GM18858 (cell line): ENCODE results near the gene DONSON.

Experiments
- ATAC-seq: cut with Tn5 transposase; IDR thresholded peaks from one replicate; pipeline ENCODE4 v1.9.1; 2021; ENCODE audit not compliant: unreplicated experiment

DONSON gene

DNA sequence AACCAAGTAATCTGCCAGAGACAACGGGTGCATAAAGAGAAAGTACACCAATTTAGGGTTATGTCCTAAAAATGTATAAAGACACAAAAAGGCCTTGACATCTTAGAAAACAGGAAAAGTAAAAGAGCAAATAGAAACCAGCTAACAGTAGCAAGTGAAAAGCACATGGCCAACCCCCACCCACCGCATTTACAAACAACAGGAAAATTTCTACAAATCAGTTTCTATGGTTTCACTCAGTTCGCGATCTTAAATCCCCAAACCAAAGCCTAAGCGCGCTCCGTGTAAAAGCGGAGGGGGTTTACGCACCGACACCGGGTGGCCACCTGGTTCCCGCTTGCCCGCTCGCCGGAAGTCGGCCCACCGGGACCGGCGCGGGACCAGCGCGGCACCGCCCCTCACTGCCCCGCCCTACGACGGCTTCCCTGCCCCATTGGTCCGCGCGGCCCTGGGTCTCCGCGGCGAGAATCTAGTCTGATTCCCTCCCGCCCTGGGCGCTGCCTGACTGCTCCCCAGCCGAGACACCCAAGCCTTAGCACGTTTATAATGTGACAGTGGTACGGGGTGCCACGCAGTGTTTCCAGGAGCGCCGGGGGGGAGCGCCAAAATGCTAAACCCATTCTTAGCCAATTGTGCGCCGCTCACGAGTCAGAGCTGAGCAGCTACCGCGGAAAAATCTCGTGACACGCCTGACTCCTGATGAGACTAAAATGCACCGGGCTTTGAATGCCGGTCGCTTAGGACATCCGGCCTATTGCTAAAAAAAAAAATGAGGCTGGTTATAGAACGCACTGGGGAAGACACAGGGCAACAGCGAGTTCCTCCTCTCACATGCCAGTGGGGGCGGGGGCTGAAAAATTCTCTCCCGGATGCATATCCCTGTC is 46.5 kb downstream of the DONSON start, which contains the start of gene GART:
TSS of gene GART (minus strand) at position 362 of the 884 bp plus-strand sequence. CDS start 2,802 bp downstream, outside the sequence.
- peak; percentile 32 for ATAC-seq

GRCh38 chr21:33541105-33541711 is 47.3 kb downstream of the DONSON start:
- ATAC-seq = no peak

GRCh38 chr21:33540711-33541104 is 47.8 kb downstream of the DONSON start:
- ATAC-seq = no peak

DNA sequence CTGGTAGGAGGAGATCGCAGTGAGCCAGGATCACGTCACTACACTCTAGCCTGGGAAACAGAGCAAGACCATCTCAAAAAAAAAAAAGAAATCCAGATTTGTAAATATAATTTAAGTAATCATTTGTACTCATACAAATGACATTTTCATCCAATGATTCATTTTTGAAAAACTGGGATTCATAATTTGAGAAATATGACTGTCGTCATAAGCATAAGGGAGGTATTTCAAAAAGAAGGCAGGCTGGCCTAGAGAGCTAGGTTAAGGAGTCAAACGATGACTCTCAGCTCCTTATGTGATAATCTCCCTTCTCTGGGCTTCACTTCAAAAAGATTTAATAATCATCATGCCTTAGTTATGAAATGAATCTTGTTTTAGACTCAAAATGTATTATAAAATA is 48.9 kb downstream of the DONSON start:
- no peak for ATAC-seq

DNA sequence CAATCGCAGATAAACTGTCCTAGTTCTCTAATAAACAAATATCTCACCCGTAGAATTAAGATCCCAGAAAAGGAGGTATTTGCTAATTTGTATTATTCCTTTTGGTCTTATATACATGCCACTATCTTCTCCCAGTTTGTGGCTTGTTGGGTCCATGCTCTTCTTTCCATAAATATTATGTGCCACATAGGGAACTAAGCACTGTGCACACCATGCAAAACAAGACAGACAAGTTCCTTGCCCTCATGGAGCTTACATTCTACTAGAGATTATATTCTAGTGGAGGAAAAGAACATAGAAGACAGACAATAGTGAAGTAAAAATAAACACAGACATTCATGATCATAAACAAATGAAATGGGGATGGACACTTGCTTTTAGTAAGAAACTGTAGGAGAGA is 51.3 kb downstream of the DONSON start:
- ATAC-seq = no peak

DNA sequence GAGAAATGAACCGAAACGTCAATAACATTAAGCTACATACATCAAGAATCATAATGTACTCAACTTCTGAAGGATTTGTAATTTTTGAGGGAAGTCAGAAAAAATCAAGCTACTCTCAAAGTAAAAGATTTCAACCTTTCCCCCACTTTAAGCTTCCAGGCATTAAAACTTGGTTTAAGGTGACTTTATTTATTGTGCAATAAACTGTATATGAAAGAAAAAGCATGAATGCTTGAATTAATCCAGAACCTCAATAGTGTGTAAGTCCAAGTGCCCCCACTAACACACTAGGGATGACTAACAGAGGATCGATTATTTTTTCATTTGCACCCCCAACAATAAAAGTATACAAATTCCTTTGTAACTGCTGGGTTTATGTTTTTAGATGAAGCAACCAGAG is 57.5 kb downstream of the DONSON start:
- no peak for ATAC-seq
